Endodermal cell (in vitro differentiated cells): ENCODE results near the gene RAP2A. TPM values are rescaled to one million over a fixed set of nuclear protein-coding genes. Genes with fewer than 3 reads are reported as not detected.

Source experiments
- DNase-seq: peaks from one replicate; pipeline ENCODE4 v3.0.0-alpha.2; 2017
- H3K27ac ChIP-seq: 2 replicates; pipeline ENCODE4 v1.5.1; 2013; ENCODE audit warnings: mild to moderate bottlenecking, low read depth, low read length, moderate library complexity
- H3K27me3 ChIP-seq: 2 replicates; pipeline ENCODE4 v1.6.1; 2013; ENCODE audit warnings: mild to moderate bottlenecking, low read length, moderate library complexity; ENCODE audit not compliant: insufficient read depth, control insufficient read depth, poor library complexity, severe bottlenecking
- H3K36me3 ChIP-seq: 2 replicates; pipeline ENCODE4 v1.7.0; 2013; ENCODE audit warnings: mild to moderate bottlenecking, low read length, moderate library complexity; ENCODE audit not compliant: control insufficient read depth, insufficient read depth
- H3K4me1 ChIP-seq: one replicate; pipeline ENCODE4 v1.7.0; 2013; ENCODE audit warnings: low read length; ENCODE audit not compliant: control insufficient read depth, insufficient read depth
- H3K4me3 ChIP-seq: 2 replicates; pipeline ENCODE4 v1.5.1; 2013; ENCODE audit warnings: mild to moderate bottlenecking, low read length, moderate library complexity
- H3K9ac ChIP-seq: 2 replicates; pipeline ENCODE4 v1.6.1; 2013; ENCODE audit warnings: mild to moderate bottlenecking, low read length, moderate library complexity; ENCODE audit not compliant: poor library complexity, severe bottlenecking; ENCODE audit errors: extremely low read depth
- H3K9me3 ChIP-seq: 2 replicates; pipeline ENCODE4 v1.6.1; 2013; ENCODE audit warnings: mild to moderate bottlenecking, low read length, moderate library complexity; ENCODE audit not compliant: control insufficient read depth
- H3K27ac Mint-ChIP-seq: 2 replicates; pipeline ENCODE4 v1.8.0; 2020; ENCODE audit warnings: mixed read lengths
- H3K27me3 Mint-ChIP-seq: 2 replicates; pipeline ENCODE4 v1.8.0; 2021; ENCODE audit warnings: mild to moderate bottlenecking, mixed read lengths; ENCODE audit not compliant: insufficient read depth
- H3K36me3 Mint-ChIP-seq: 2 replicates; pipeline ENCODE4 v1.8.0; 2020; ENCODE audit warnings: low read depth, mixed read lengths
- H3K4me1 Mint-ChIP-seq: 2 replicates; pipeline ENCODE4 v1.8.0; 2020; ENCODE audit warnings: mixed read lengths
- H3K4me3 Mint-ChIP-seq: 2 replicates; pipeline ENCODE4 v1.8.0; 2020; ENCODE audit warnings: mild to moderate bottlenecking, moderate library complexity, mixed read lengths
- H3K9me3 Mint-ChIP-seq: 2 replicates; pipeline ENCODE4 v1.8.0; 2020; ENCODE audit warnings: mild to moderate bottlenecking, mixed read lengths
- CTCF ChIP-seq: fragments of 200-600 bp; sonication (generic); conservative IDR thresholded peaks from 2 replicates; pipeline ENCODE4 v1.5.0; 2021; ENCODE audit warnings: antibody characterized with exemption, mild to moderate bottlenecking
- WGBS, 2 experiments: methylation state at CpG; one replicate each; pipeline versions ENCODE4 v1.1.5 to v1.1.7; 2013; ENCODE audit warnings: missing lambda C conversion rate in 2 of 2, mixed read lengths in 1 of 2; ENCODE audit not compliant: insufficient coverage in 1 of 2, insufficient read length in 1 of 2; 5-methylcytosine and 5-hydroxymethylcytosine counted together
- total RNA-seq, 2 donors: library from RNA; stranded (reverse); fragmentation: NEBNext Ultra II Directional in 1 of 2; extraction: Animal tissue kit (Norgen Biotek cat#: 25700) in 1 of 2; gene quantifications; 2 replicates in 1 of 2; 3 replicates in 1 of 2; pipeline ENCODE4 v1.2.1, GENCODE V29; 2021

Gene RAP2A
- total RNA-seq, 2 donors from 2014 or later, result 76.7 to 83.9 TPM

DNA sequence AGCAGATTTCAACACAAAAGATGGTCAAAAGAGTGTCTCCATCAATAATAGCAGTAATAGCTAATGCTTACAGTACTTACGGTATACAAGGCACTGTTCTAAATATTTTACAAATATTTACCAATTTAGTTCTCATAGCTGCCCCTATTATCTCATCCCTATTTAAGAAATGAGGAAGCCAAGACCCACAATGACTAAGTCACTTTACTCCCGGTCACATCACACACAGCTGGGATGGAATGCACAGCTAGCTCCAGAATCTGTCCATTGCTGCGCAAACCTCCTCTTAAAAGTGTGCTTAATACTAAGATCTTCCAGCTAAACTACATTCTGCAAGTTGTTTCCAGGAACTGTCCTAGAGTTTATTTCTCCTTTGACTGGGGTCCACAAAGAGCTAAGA is 63.4 kb downstream of the RAP2A start:
- Histone ChIP-seq H3K36me3 (no peaks in the 10 kb centered on the region), H3K27ac (no peak overlapping the region), H3K4me1 (peaks cover 7% of the 10 kb centered on the region), H3K27me3 (no peaks in the 10 kb centered on the region), H3K9me3 (no peaks in the 10 kb centered on the region), H3K4me3 (no peak overlapping the region), H3K9ac (no peak overlapping the region)
- no peak for TF ChIP-seq CTCF
- no peak overlapping the region for H3K4me3 Mint-ChIP-seq
- peaks cover 2% of the 10 kb centered on the region for H3K9me3 Mint-ChIP-seq
- H3K36me3 Mint-ChIP-seq, result no peaks in the 10 kb centered on the region
- H3K4me1 Mint-ChIP-seq, result peaks cover 12% of the 10 kb centered on the region
- peaks cover 7% of the 10 kb centered on the region for H3K27me3 Mint-ChIP-seq
- DNase-seq, result no peak
- H3K27ac Mint-ChIP-seq, result no peak overlapping the region
- WGBS, 2 experiments, result 83 to 100% methylated on average over 1 to 3 of the region's 3 CpGs

GRCh38 chr13:97498419-97498818 is 64.5 kb downstream of the RAP2A start:
- Mint-ChIP-seq H3K4me1 (peaks cover 12% of the 10 kb centered on the region), H3K27ac (no peak overlapping the region), H3K27me3 (peaks cover 7% of the 10 kb centered on the region), H3K4me3 (no peak overlapping the region), H3K9me3 (no peaks in the 10 kb centered on the region), H3K36me3 (no peaks in the 10 kb centered on the region)
- 90 to 100% methylated on average over 1 of the region's 1 CpG for WGBS, 2 experiments
- Histone ChIP-seq H3K9me3 (no peaks in the 10 kb centered on the region), H3K4me3 (no peak overlapping the region), H3K9ac (no peak overlapping the region), H3K27me3 (no peaks in the 10 kb centered on the region), H3K36me3 (no peaks in the 10 kb centered on the region), H3K4me1 (peaks cover 7% of the 10 kb centered on the region), H3K27ac (no peak overlapping the region)
- no peak for DNase-seq
- no peak for TF ChIP-seq CTCF

DNA sequence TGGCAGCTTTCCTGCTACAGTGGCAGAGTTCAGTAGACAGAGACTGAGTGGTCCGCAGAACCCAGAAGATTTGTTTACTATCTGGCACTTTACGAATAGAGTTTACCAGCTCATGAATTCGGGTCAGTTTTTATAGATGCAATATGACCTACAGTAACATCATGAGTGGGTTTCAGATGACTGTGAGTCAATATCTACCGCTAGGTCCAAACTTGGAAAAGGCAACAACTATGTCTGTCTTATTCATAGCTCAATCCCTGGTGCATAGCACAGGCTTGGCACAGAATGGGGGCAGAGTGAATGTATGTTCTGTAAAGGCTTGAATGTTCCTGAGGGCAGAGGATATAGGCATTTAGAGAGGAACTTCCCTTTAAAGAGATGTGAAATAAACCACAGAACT is 65.2 kb downstream of the RAP2A start:
- Mint-ChIP-seq H3K27ac (no peak overlapping the region), H3K4me1 (peaks cover 12% of the 10 kb centered on the region), H3K4me3 (no peak overlapping the region), H3K9me3 (no peaks in the 10 kb centered on the region), H3K36me3 (no peaks in the 10 kb centered on the region), H3K27me3 (peaks cover 7% of the 10 kb centered on the region)
- no peak for TF ChIP-seq CTCF
- H3K9ac ChIP-seq, result no peak overlapping the region
- DNase-seq, result no peak
- no peaks in the 10 kb centered on the region for H3K9me3 ChIP-seq
- no peaks in the 10 kb centered on the region for H3K36me3 ChIP-seq
- H3K4me1 ChIP-seq, result peaks cover 7% of the 10 kb centered on the region
- 96 to 97% methylated on average over 4 of the region's 4 CpGs for WGBS, 2 experiments
- H3K27me3 ChIP-seq, result no peaks in the 10 kb centered on the region
- H3K4me3 ChIP-seq, result no peak overlapping the region
- H3K27ac ChIP-seq, result no peak overlapping the region
